Kasumi-1 (cell line): ENCODE results near the gene OR2B2.
"Not testable (repeated sequence)": the region's sequence is repeated elsewhere in the genome, so short reads cannot be mapped to it uniquely, and the experiment has no call there.

Experiments used
- DNase-seq, 2 experiments: peaks; one replicate each; lab custom pipeline; 2025; lab: John Stamatoyannopoulos, UW

The OR2B2 gene

GRCh38 chr6:27911956-27912446 is at the start of gene OR2B2:
Gene OR2B2 (minus strand): TSS chr6:27912396. CDS start chr6:27912319, 77 bp downstream.
- no peak for DNase-seq

- DNase-seq, result no peak
Observed at GRCh38 chr6:27957516-27957915, 45.3 kb upstream of the OR2B2 start.

DNA sequence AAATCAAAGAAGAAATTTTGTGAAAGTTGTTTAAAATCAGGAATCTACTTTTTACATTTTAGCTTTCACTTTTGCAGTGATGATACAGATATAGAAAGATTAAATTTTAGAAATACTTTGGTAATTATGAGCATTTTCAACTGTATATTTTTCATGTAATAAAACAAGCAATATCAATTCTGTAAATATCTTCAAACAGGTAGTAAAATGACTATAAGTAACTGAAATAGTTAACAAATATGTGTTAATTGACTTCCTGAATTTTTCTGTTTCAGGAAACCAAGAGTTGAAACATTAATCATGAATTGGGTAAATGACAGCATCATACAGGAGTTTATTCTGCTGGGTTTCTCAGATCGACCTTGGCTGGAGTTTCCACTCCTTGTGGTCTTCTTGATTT is 44.7 kb upstream of the OR2B2 start, which contains the start of gene OR2B6:
Gene OR2B6, plus strand, starts transcription at position 301 of the 400 bp plus-strand sequence. Its CDS starts 0 bp downstream, at position 301.
- DNase-seq, result no peak

- DNase-seq, result no peak
Observed at GRCh38 chr6:27951040-27951439, 38.8 kb upstream of the OR2B2 start.

DNA sequence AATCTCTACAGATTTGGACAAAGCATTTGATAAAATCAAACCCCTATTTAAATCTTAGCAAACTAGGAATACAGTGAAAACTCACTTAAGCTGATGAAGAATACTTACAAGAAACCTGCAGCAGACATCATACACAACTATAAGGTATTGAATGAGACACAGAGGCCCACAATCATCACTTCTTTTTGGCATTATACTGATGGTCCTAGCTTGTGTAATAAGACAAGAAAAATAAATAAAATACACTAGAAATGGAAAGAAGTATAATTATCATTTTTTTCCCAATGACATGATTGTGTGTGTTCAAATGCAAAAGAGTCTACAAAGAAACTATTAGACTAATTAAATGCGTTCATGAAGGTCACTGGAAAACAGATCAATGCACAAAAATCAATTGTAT is 36.0 kb upstream of the OR2B2 start:
- no peak for DNase-seq

GRCh38 chr6:27943072-27943471 is 30.9 kb upstream of the OR2B2 start:
- DNase-seq, result not testable (repeated sequence)

DNA sequence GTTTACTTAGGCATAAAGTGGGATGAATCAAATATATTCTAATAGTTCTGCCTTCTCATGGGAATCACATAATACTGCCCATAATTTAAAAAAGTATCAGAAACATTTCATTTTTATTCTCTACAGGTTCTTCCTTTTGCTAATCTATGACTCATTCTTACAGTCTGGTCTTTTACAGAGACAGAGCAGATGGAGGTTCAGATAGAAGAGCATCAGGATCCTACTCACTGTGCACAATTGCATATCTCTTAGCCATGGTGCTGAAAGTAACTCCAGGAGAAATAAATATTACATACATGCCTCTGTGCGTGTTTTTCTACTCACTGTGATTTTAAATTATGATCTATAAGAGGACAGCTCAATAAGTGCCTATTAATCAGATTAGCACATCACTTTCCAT is 28.6 kb upstream of the OR2B2 start:
- peak in 1 of 2 experiments; percentile 17 for DNase-seq

DNA sequence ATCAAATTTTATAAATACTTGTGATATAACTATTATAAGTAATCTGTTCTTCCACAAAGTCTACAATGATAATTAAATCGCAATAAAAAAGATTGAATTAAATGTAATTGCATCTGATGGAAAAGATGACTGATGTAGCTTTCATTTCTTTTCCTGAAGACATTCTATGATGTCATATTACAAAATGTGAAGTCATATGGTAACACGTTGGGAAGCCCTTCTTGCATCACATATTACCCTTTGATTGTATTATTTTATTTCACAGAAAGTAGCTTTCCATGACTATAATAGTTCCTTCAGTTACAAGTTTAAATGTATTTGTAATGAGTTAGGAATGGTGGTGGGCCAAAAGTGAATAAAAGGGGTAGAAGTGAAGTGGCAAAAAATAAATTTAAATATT is 19.0 kb upstream of the OR2B2 start:
- DNase-seq, result no peak

DNA sequence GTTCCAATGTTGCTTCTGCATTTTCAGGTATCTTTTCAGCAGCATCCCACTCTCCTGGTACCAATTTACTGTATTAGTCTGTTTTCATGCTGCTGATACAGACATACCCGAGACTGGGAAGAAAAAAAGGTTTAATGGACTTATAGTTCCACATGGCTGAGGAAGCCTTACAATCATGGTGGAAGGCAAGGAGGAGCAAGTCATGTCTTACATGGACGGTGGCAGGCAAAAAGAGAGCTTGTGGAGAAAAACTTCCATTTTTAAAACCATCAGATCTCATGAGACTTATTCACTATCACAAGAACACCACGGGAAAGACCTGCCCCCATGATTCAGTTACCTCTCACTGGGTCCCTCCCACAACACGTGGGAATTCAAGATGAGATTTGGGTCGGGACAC is 17.7 kb upstream of the OR2B2 start:
- not testable (repeated sequence) for DNase-seq

DNA sequence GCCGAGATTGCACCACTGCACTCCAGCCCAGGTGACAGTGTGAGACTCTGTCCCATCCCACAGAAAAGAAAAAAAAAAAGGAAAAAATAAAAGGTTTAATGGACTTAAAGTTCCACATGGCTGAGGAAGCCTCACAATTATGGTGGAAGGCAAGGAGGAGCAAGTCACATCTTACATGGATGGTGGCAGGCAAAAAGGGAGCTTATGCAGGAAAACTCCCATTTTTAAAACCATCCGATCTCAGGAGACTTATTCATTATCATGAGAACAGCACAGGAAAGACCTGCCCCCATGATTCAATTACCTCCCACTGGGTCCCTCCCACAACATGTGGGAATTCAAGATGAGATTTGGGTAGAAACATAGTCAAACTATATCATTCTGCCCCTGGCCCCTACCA is 15.8 kb upstream of the OR2B2 start:
- not testable (repeated sequence) for DNase-seq

GRCh38 chr6:27924179-27924578 is 12.0 kb upstream of the OR2B2 start:
- no peak for DNase-seq

DNA sequence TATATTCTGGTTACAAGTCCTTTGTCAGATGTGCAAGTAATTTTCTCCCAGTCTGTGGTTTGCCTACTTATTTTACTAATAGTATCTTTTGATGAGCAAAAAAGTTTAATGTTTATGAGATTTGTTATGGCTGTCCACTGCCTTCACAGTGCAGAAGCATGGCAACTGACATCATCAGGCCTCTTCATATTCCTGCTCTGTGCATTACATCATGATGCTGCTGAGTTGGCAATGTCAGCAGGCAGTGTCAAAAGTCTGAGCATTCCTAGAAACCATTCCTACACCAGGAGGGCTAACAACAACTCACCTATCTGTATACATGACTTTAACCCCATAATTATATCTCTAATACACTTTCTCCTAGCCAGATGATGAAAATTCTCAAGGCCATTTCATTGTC is 10.8 kb upstream of the OR2B2 start:
- DNase-seq, result no peak

- no peak for DNase-seq
Observed at GRCh38 chr6:27908017-27908416, 4.2 kb downstream of the OR2B2 start.

DNA sequence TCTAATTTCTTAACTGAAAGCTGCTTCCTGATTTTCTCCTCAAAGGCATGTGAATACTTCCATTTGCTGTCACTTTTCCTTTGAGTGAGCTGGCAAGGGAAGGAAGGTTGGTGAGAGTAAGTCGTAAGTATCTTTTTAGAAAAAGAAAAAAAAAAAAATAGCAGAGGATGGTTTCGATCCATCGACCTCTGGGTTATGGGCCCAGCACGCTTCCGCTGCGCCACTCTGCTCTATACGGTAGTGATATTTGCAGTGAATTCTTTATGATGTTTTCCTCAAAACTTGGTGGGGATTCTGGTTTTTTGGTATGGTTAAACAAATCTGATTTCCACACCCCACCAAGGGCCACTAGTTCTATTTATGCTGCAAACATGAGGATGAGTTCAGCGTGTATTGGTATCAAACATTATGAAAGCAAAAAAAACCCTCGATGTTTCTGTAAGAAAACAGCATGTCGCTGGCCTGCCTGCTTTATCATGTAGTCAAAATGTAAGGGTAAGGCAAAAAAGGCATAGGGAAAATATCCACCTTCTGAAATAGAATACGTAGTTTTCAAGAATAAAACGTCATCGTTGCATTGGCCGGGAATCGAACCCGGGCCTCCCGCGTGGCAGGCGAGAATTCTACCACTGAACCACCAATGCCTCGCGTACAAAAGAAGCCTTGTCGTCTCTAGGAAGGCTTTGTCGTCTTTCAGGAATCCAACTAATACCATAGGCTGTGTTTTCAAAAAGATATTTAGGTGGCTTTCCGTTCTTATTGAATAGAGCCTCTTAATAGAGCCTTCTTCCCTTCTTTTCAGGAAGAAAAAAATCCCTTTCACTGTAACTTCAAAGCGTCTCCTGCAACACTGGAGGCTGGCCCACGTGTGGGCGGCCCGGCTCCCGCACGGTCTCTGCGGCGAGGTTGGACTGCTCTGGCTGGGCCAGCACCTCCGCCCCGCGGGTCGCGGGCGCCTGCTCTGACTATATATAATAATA is 9.6 kb downstream of the OR2B2 start:
- DNase-seq, result peak; percentile 66 to 69

DNA sequence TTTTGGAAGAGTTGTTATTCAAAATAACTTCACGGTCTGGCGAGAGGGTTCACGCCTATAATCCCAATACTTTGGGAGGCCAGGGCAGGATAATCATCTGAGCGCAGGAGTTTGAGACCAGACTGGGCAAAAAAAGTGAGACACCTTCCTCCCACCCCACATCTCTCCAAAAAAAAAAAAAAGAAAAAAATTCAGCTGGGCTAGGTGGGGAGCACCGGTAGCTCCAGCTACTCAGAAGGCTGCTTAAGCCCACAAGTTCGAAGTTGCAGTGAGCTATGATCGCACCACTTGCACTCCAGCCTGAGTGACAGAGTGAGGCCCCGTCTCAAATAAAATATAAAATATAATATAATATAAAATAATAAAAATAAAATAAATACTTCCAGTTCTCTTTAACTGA is 10.4 kb downstream of the OR2B2 start:
- DNase-seq, result peak; percentile 45 to 59

DNA sequence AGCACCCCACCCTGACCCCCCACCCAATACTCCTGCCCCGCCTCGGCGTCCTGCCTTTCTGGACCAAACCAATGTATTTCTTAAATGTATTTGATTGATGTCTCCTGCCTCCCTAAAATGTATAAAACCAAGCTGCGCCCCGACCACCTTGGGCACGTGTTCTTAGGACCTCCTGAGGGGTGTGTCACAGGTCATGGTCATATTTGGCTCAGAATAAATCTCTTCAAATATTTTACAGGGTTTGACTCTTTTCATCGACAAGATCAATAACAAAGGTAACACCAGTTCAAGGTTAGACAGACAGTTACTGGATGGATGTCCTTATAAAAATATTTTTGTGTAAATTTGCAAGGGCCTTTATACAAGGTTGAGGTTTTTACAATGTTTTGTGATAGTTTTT is 12.0 kb downstream of the OR2B2 start:
- DNase-seq, result not testable (repeated sequence)

DNA sequence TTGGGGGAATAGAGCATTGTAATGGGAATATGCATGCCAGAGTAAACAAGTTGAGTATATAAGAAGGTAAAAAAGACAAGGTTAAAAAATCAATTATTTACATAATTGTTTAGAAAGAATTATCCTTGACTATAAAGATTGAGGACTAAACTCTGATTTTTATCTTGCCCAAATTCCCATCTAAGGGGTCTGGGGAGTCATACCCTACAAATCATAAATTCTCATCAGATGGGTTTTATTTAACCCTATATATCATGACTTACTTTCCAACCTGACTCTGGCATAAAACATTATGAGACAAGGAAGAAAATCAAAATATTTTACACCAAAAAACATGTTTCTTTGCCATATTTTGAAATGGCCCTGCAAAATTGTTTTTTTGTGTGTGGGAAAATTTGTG is 12.7 kb downstream of the OR2B2 start:
- no peak for DNase-seq

DNA sequence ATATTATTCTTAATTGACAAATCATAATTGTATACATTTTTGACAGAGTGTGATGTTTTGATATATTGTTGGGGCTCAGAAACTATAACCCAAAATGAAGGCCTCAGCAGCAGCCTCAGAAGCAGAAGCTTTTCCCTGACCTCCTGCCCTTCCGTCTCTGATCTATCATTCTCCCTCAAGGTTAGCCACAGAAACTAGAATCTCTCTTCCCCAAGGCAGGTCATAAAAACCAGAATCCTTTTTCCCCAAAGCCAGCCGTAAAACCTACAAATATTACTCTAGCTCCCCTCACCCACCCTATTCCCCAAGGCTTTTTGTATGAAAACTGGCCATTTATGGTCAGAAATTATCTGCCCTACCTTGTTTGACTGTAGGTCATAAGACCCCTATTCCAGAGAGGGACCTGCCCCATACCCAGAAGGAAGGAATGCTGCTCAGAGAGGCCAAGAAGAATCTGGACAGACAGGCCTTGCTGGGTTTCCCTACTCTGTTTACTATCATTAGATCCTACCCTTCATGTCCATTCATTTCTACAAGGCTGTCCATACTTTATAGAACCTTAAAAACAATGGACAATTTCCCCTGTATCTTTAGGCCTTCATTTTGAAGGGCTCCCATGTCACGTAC is 14.5 kb downstream of the OR2B2 start:
- no peak for DNase-seq

DNA sequence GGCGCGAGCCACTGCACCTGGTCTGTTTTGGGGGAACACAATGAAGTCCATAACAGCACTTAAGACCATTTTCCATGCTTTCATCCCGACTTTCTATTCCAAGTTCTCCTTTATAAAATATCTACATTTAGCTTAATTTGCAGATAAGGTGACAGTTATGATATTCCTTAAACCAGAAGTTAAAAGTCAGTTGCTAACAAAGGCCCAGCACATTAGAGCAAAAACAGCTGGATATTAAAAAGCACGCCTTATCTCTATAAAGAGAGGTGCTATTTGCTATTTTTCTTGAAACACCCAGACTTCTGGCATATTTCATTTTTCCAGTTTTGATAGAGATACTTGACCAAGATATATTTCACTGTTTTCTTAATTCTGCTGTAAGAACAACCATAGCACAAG is 15.8 kb downstream of the OR2B2 start:
- DNase-seq, result no peak

- DNase-seq, result peak; percentile 92 to 94
Observed at GRCh38 chr6:27894839-27895762, 17.1 kb downstream of the OR2B2 start.
